ENCODE results near the gene MXD3. TPM values are rescaled to one million over a fixed set of nuclear protein-coding genes. Genes with fewer than 3 reads are reported as not detected.
A peak's percentile ranks its signal among the peaks of the same experiment; 100 is the strongest.

MXD3 gene
- total RNA-seq, 3 donors from 2014 or later = 4.2 to 10.5 (median 9.4) TPM

DNA sequence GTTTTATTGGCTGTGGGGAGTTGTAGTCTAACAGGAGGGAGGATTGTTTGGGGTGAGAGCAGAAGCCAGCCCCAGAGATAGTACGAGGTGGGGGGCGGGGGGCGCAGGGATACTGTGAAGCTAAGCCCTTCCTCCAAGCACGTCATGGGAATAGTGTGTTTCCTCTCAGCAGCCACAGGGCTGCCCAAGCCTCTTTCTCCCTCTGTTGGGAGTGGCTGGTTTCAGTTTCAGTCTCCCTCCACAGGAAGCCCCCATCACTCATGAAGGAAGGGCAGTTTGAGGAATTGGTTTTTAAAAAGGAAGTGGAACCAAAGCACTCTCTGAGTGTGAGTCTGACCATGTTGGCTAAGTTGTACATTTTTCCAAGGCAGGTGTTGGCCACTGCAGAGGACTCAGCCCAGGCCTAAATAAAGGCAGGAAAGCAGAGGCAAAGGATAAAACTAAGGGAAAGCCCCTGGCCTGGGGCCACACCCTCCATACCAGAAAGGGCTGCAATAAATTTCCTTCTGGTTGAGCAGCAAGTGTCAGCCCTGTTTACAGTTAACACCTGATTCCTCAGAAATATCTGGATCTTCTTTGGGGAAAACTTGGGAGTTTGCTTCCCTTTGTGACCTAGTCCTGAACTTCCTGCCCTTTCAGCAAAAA lies 11.3 kb downstream of the MXD3 start:
- H3K4me1 ChIP-seq = peaks cover 10 to 34% of the 10 kb centered on the region in 2 donors
- intact Hi-C loops (cut with DNase I; ENCODE audit: low total_unique reads) = no loop called here

DNA sequence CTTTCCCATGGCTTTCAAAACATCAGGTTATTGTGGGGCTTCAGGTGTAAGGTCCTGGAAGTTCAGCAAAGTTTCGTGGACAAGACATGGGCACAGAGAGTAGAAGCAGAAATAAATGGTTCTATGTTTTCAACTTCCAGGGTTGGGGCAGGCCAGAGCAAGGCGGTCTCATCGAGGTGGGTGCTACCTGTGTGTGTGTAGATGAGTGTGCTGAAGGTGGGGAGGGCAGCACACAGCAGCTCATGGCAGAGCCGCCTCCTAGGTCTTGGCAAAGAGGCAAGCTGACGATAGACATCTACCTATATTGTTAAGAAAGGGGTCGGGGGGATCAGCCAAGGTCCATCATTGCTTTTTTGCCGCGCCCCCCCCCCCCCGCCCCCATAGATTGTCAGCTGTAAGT lies 12.0 kb downstream of the MXD3 start:
- Histone ChIP-seq H3K27ac (peak overlapping the region; percentile 85 to 90), H3K36me3 (no peaks in the 10 kb centered on the region), H3K4me1 (peaks cover 10 to 27% of the 10 kb centered on the region in 2 donors), H3K27me3 (no peaks in the 10 kb centered on the region), H3K9me3 (no peaks in the 10 kb centered on the region), H3K4me3 (no peak overlapping the region)
- TF ChIP-seq, protein P1, sequence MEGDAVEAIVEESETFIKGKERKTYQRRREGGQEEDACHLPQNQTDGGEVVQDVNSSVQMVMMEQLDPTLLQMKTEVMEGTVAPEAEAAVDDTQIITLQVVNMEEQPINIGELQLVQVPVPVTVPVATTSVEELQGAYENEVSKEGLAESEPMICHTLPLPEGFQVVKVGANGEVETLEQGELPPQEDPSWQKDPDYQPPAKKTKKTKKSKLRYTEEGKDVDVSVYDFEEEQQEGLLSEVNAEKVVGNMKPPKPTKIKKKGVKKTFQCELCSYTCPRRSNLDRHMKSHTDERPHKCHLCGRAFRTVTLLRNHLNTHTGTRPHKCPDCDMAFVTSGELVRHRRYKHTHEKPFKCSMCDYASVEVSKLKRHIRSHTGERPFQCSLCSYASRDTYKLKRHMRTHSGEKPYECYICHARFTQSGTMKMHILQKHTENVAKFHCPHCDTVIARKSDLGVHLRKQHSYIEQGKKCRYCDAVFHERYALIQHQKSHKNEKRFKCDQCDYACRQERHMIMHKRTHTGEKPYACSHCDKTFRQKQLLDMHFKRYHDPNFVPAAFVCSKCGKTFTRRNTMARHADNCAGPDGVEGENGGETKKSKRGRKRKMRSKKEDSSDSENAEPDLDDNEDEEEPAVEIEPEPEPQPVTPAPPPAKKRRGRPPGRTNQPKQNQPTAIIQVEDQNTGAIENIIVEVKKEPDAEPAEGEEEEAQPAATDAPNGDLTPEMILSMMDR (IDR thresholded peaks at IDR 0.05) = no peak
- TF ChIP-seq POLR2AphosphoS5 (IDR thresholded peaks at IDR 0.05) (no peak), POLR2A (IDR thresholded peaks at IDR 0.05) (no peak)
- intact Hi-C loops (cut with DNase I; ENCODE audit: low total_unique reads) = loop anchor here (10.0 kb wide), 1 partner anchor 1865 kb away; no protein-coding TSS in a partner anchor
- no peak for DNase-seq (ENCODE audit: low spot score in 2 of 2)

More for the DNA sequence above, 11.3 kb downstream of the MXD3 start:
- H3K36me3 ChIP-seq = no peaks in the 10 kb centered on the region
- no peak for DNase-seq (ENCODE audit: low spot score in 2 of 2)
- H3K27ac ChIP-seq = peak overlapping the region; percentile 85 to 90
- H3K9me3 ChIP-seq = no peaks in the 10 kb centered on the region
- H3K4me3 ChIP-seq = no peak overlapping the region
- TF ChIP-seq POLR2AphosphoS5 (IDR thresholded peaks at IDR 0.05) = no peak
- TF ChIP-seq, protein P1 (IDR thresholded peaks at IDR 0.05) = no peak
- no peak for TF ChIP-seq POLR2A (IDR thresholded peaks at IDR 0.05)
- no peaks in the 10 kb centered on the region for H3K27me3 ChIP-seq

DNA sequence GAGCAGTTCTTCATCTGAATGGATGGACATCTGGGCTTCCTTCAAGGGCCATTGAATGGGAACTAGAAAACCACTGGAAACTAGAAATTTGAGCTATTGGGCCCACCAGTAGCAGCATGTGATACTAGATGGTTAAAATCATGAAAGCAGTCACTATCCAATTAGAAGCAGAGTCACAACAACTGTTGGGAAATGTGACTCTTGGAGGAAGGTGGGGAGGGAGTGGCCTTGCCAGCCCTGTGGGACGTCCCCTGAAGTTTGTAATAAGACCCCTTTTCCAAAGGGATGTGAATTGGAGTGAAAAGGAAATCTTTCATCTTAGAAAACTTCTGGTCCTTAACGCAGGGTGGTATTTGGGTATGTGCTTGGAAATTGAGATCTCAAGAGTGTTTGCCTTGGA lies 13.8 kb downstream of the MXD3 start:
- intact Hi-C loops (cut with DNase I; ENCODE audit: low total_unique reads) = loop anchor here (10.0 kb wide), 1 partner anchor 1867 kb away; no protein-coding TSS in a partner anchor

DNA sequence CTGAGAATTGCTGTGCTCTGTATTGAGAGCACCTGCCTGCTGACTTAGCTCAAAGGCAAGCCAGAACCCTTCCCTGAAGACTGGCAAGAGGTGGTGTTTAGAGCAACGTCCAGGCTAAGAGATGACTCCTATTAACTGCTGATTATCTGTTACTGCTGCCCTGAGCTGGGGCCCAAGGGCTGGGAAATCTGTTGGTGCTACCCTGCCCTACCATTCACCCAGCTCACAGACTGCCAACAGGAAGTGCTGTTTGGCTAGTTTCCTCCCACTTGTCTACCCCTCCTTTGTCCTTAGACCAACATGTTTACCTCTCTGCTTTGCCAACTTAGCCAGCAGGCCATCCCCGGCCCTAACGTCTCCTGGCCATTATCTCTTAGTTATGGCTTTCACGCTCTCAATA lies 15.1 kb downstream of the MXD3 start:
- H3K4me3 ChIP-seq = no peak overlapping the region
- no peak for DNase-seq (ENCODE audit: low spot score in 2 of 2)
- peak overlapping the region; percentile 40 to 71 for H3K27ac ChIP-seq
- peaks cover 4% of the 10 kb centered on the region for H3K36me3 ChIP-seq
- H3K27me3 ChIP-seq = no peaks in the 10 kb centered on the region
- peaks cover 1 to 13% of the 10 kb centered on the region in 2 donors for H3K4me1 ChIP-seq
- no peaks in the 10 kb centered on the region for H3K9me3 ChIP-seq
- TF ChIP-seq, protein P1 (IDR thresholded peaks at IDR 0.05) = no peak
- no peak for TF ChIP-seq POLR2A (IDR thresholded peaks at IDR 0.05)
- no peak for TF ChIP-seq POLR2AphosphoS5 (IDR thresholded peaks at IDR 0.05)
- intact Hi-C loops (cut with DNase I; ENCODE audit: low total_unique reads) = loop anchor here (10.0 kb wide), 1 partner anchor 1868 kb away; no protein-coding TSS in a partner anchor

More for the DNA sequence above, 13.8 kb downstream of the MXD3 start:
- Histone ChIP-seq H3K36me3 (no peaks in the 10 kb centered on the region), H3K4me1 (peaks cover 10 to 22% of the 10 kb centered on the region in 2 donors), H3K9me3 (no peaks in the 10 kb centered on the region), H3K27ac (peak overlapping the region in 1 of 2 donors; percentile 4), H3K4me3 (no peak overlapping the region), H3K27me3 (no peaks in the 10 kb centered on the region)
- TF ChIP-seq, protein P1 (IDR thresholded peaks at IDR 0.05) = no peak
- TF ChIP-seq POLR2AphosphoS5 (IDR thresholded peaks at IDR 0.05) (no peak), POLR2A (IDR thresholded peaks at IDR 0.05) (no peak)
- no peak for DNase-seq (ENCODE audit: low spot score in 2 of 2)

DNA sequence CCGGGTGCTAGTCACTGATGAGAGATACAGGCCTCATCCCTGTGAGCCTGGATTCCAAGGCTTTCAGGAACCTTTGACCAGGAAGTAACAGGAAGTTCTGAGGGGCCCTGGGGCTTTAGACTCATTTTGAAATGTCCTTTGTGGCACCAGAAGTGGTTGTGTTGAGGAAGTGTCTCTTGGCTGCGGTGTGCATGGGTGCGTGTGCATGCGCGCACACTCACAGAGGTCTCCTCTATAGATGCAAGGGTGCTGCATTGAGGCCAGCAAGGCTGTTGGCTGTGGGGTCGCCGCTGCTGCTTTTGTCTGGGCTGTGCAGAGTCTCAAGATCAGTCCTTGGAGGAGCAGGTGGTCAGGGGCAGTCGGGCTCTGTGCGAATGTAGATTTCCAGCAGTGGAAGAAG lies 15.8 kb downstream of the MXD3 start:
- peak overlapping the region; percentile 40 to 71 for H3K27ac ChIP-seq

More for the DNA sequence above, 15.8 kb downstream of the MXD3 start:
- Histone ChIP-seq H3K36me3 (peaks cover 4% of the 10 kb centered on the region), H3K9me3 (no peaks in the 10 kb centered on the region), H3K4me3 (no peak overlapping the region), H3K4me1 (peaks cover 0 to 6% of the 10 kb centered on the region in 2 donors), H3K27me3 (no peaks in the 10 kb centered on the region)
- intact Hi-C loops (cut with DNase I; ENCODE audit: low total_unique reads) = loop anchor here (10.0 kb wide), 1 partner anchor 1869 kb away; no protein-coding TSS in a partner anchor
- TF ChIP-seq, protein P1 (IDR thresholded peaks at IDR 0.05) = no peak
- no peak for TF ChIP-seq POLR2A (IDR thresholded peaks at IDR 0.05)
- no peak for TF ChIP-seq POLR2AphosphoS5 (IDR thresholded peaks at IDR 0.05)
- DNase-seq (ENCODE audit: low spot score in 2 of 2) = no peak

Data from breast epithelium (tissue), 4 donors.